Transverse colon (tissue), 4 donors: ENCODE results near the gene AAMP. TPM values are rescaled to one million over a fixed set of nuclear protein-coding genes. Genes with fewer than 3 reads are reported as not detected.

Experiments
- DNase-seq: peaks from one replicate; pipeline ENCODE4 v3.0.0-alpha.2; 2019
- H3K27ac ChIP-seq, 4 donors: fragments of 200-600 bp; sonication (generic); 2 replicates each; pipeline ENCODE4 v1.5.1; 2016 to 2018; ENCODE audit warnings: inconsistent platforms in 4 of 4
- H3K27me3 ChIP-seq: fragments of 200-600 bp; sonication (generic); 2 replicates; pipeline ENCODE4 v1.5.1; 2017; ENCODE audit warnings: inconsistent platforms
- H3K36me3 ChIP-seq, 4 donors: fragments of 200-600 bp; sonication (generic); 2 replicates each; pipeline ENCODE4 v1.5.1; 2017 to 2019; ENCODE audit warnings: inconsistent platforms in 4 of 4
- H3K4me1 ChIP-seq, 4 donors: fragments of 200-600 bp; sonication (generic); 2 replicates each; pipeline ENCODE4 v1.5.1; 2017 to 2020; ENCODE audit warnings: inconsistent platforms in 4 of 4
- H3K4me3 ChIP-seq, 4 donors: fragments of 200-600 bp; sonication (generic); 1 replicate in 1 of 4; 2 replicates in 3 of 4; pipeline versions ENCODE4 v1.5.1 to v1.6.1; 2017 to 2019; ENCODE audit warnings: inconsistent platforms in 4 of 4
- H3K9me3 ChIP-seq, 2 donors: fragments of 200-600 bp; sonication (generic); 2 replicates each; pipeline ENCODE4 v1.5.1; 2017 to 2019; ENCODE audit warnings: inconsistent platforms in 2 of 2
- EP300 ChIP-seq: sonication (generic); formaldehyde crosslinking; IDR thresholded peaks from one replicate; pipeline ENCODE4 v1.6.1; 2017; ENCODE audit warnings: antibody characterized with exemption, low read depth
- POLR2A ChIP-seq: fragments of 450-650 bp; IDR thresholded peaks from one replicate; pipeline ENCODE4 v1.6.1; 2016; ENCODE audit warnings: antibody characterized with exemption, mild to moderate bottlenecking, moderate library complexity
- POLR2AphosphoS5 ChIP-seq, 3 donors: sonication (generic); formaldehyde crosslinking; IDR thresholded peaks; one replicate each; pipeline ENCODE4 v1.6.1; 2016; ENCODE audit warnings: antibody characterized with exemption in 3 of 3
- WGBS, 2 donors: methylation state at CpG; one replicate each; pipeline ENCODE4 v1.1.5; 2018; ENCODE audit warnings: low coverage in 1 of 2; 5-methylcytosine and 5-hydroxymethylcytosine counted together
- in situ Hi-C, 4 donors: fragments of 200-750 bp; cut with MboI; loops; one replicate each; pipeline versions ENCODE4 v1.15.0 to v1.15.1; 2017; ENCODE audit warnings: low sequenced_read_pairs in 3 of 4, low pct_ligation_motif_present in 1 of 4, low pct_unique_long_range_greater_than_20kb in 1 of 4
- intact Hi-C: fragments of 100-400 bp; cut with DNase I; formaldehyde crosslinking; loops from one replicate; pipeline ENCODE4 v1.15.1; 2023; ENCODE audit warnings: low total_unique reads
- total RNA-seq, 4 donors: library from RNA; depleted of rRNA; stranded (reverse); fragments of >200 nt; gene quantifications; one replicate each; pipeline ENCODE4 v1.1.0, GENCODE V29; 2016
- TF ChIP-seq, protein P1 (sequence below), 5 experiments: fragments of 200-600 bp in 3 of 5; fragments of 450-650 bp in 2 of 5; sonication (generic) in 3 of 5; IDR thresholded peaks; 1 replicate in 2 of 5; 2 replicates in 3 of 5; pipeline ENCODE4 v1.5.1; 2016 to 2017; ENCODE audit warnings: antibody characterized with exemption in 5 of 5, inconsistent platforms in 3 of 5, mild to moderate bottlenecking in 2 of 5, moderate library complexity in 1 of 5

Gene AAMP
- total RNA-seq, 4 donors from 2014 or later: 96.9 to 466 (median 174) TPM

DNA sequence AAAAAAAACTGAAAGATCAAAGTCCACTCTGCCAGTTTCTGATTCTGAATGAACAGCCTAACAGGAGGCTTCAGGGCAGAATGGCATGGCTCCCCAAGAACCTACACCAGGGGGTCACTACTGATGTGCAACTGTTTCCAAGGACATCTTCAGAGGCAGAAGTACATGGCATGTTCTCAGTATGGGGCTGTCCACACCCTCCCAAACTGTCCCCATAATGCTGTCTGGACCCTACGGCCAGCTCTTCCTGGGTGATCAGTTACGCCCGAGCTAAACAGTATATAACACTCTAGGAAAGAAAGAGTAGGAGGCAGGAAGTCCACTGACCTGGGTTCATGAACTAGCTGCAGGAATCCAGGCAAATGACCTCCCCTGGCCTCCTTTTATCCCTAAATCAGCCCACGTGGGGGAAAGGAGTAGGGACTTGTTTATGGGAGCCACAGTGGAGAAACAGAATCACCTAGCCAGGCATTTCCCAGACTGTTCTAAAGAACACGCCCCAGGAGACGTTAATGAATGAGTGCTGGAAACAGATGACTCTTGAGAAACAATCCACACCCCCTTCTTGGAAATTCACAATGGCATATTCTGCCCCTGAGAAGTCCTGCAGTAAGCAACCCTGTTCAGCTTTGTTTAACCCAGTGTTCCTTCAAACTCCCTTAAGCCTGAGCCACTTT, 19.8 kb upstream of the AAMP start:
- TF ChIP-seq POLR2AphosphoS5 (IDR thresholded peaks at IDR 0.05): peak; percentile 50 to 61 (median 58)
- TF ChIP-seq POLR2A: peak; percentile 39
- TF ChIP-seq EP300: peak; percentile 71
- TF ChIP-seq, protein P1, sequence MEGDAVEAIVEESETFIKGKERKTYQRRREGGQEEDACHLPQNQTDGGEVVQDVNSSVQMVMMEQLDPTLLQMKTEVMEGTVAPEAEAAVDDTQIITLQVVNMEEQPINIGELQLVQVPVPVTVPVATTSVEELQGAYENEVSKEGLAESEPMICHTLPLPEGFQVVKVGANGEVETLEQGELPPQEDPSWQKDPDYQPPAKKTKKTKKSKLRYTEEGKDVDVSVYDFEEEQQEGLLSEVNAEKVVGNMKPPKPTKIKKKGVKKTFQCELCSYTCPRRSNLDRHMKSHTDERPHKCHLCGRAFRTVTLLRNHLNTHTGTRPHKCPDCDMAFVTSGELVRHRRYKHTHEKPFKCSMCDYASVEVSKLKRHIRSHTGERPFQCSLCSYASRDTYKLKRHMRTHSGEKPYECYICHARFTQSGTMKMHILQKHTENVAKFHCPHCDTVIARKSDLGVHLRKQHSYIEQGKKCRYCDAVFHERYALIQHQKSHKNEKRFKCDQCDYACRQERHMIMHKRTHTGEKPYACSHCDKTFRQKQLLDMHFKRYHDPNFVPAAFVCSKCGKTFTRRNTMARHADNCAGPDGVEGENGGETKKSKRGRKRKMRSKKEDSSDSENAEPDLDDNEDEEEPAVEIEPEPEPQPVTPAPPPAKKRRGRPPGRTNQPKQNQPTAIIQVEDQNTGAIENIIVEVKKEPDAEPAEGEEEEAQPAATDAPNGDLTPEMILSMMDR (IDR thresholded peaks at IDR 0.05): peak in 1 of 5 experiments; percentile 26
- Histone ChIP-seq H3K27me3 (no peaks in the 10 kb centered on the region), H3K4me3 (peak overlapping the region in 2 of 4 donors; percentile 81 to 88), H3K4me1 (peaks cover 59 to 89% (median 87%) of the 10 kb centered on the region in 4 donors), H3K27ac (peak overlapping the region; percentile 96 to 98 (median 98)), H3K9me3 (no peaks in the 10 kb centered on the region), H3K36me3 (no peaks in the 10 kb centered on the region)
- in situ Hi-C loops: loop anchor here in 3 of 4 donors (10.0 to 25.0 kb wide), 2 partner anchors 98 to 105 kb away; partner anchors contain the start of genes CTDSP1 (in 3 of the 3) and SLC11A1 (in 2 of the 3)
- intact Hi-C loops: no loop called here
- WGBS, 2 donors: 0 to 21% methylated on average over 3 to 6 of the region's 6 CpGs
- no peak for DNase-seq

DNA sequence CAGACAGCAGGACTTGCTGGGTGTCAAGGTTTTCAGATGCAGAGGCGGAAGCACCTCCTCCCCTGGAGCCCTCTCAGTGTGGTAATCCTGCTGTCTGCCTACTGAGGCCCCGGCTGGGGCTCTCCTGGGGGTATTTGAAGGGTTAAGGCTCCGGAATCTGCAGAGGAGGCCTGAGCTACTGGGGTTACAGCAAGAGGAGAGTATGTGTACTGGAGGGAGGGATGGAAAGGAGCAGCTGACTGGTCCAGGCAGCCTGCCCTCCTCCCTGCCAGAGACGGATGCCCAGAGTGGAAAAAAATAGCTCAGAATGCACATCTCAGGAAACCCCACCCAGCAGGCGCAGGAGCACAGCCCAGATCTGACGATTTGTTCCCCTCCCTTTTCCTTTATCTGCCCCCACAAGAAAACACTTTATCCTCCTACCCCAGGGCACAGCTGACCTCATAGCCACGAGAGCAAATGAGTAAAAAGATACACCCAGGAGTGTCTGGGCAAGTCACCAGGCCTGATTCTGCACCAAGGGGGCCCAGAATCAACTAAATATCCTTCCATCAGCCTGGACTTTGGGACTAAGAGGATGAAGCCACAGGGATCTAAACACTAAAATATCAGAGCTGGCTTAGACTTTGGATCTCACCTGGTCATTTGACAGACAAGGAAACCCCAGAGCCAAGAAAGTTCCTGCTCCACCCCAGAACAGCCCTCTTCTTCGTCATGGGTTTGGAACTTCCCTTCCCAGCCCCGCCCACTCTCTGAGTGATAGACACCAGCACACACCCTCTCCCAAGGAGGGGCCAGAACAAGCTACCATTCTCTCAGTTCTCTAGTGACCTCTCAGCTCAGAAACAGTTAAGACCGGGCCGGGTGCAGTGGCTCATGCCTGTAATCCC, 16.9 kb upstream of the AAMP start:
- Histone ChIP-seq H3K4me3 (peak overlapping the region; percentile 8 to 39 (median 22)), H3K4me1 (peaks cover 77 to 98% (median 95%) of the 10 kb centered on the region in 4 donors)
- peak; percentile 96 for DNase-seq

DNA sequence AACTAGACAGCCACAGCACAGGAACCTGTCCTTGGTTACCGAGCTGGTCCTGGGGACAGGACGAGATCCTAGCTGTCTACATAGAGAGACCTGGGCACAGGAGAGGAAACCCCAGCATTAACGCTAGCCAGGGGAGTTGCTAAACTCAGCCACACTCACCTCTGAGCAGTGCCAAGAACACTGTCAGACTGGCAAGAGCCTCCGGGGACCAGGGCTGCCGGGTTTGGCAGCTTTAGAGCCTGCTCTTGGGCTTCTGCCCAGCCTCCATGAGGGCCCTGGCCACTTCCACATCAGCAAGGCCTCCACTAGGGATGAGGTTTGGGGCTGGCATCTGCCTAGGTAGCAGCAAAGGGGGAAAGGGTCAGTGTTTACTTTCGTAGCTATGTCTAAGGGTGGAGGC, 15.7 kb upstream of the AAMP start:
- TF ChIP-seq POLR2AphosphoS5 (IDR thresholded peaks at IDR 0.05) (peak in 1 of 3 donors; percentile 6), POLR2A (no peak)
- H3K4me3 ChIP-seq: peak overlapping the region in 2 of 4 donors; percentile 29 to 39
- no peaks in the 10 kb centered on the region for H3K9me3 ChIP-seq
- peak overlapping the region; percentile 96 to 98 (median 98) for H3K27ac ChIP-seq
- intact Hi-C loops: no loop called here
- in situ Hi-C loops: loop anchor here in 2 of 4 donors (25.0 kb wide), 1 partner anchor 102 kb away; the partner anchor contains the start of genes CTDSP1 (in 2 of the 2) and SLC11A1 (in 2 of the 2)
- H3K36me3 ChIP-seq: peaks cover 0 to 11% (median 5%) of the 10 kb centered on the region in 4 donors
- no peaks in the 10 kb centered on the region for H3K27me3 ChIP-seq
- no peak for DNase-seq
- peaks cover 73 to 95% (median 92%) of the 10 kb centered on the region in 4 donors for H3K4me1 ChIP-seq
- 41 to 43% methylated on average over 1 to 6 of the region's 6 CpGs for WGBS, 2 donors

More for the DNA sequence above, 16.9 kb upstream of the AAMP start:
- in situ Hi-C loops: loop anchor here in 2 of 4 donors (25.0 kb wide), 1 partner anchor 100 kb away; the partner anchor contains the start of genes CTDSP1 (in 2 of the 2) and SLC11A1 (in 2 of the 2)
- Histone ChIP-seq H3K9me3 (no peaks in the 10 kb centered on the region), H3K36me3 (peaks cover 0 to under 1% (median 0%) of the 10 kb centered on the region in 4 donors), H3K27me3 (no peaks in the 10 kb centered on the region), H3K27ac (peak overlapping the region; percentile 96 to 98 (median 98))
- TF ChIP-seq, protein P1 (IDR thresholded peaks at IDR 0.05): no peak
- TF ChIP-seq EP300 (peak; percentile 56), POLR2AphosphoS5 (IDR thresholded peaks at IDR 0.05) (peak; percentile 88 to 94 (median 88)), POLR2A (peak; percentile 87)
- intact Hi-C loops: no loop called here
- WGBS, 2 donors: 0 to 11% methylated on average over 1 to 11 of the region's 11 CpGs

DNA sequence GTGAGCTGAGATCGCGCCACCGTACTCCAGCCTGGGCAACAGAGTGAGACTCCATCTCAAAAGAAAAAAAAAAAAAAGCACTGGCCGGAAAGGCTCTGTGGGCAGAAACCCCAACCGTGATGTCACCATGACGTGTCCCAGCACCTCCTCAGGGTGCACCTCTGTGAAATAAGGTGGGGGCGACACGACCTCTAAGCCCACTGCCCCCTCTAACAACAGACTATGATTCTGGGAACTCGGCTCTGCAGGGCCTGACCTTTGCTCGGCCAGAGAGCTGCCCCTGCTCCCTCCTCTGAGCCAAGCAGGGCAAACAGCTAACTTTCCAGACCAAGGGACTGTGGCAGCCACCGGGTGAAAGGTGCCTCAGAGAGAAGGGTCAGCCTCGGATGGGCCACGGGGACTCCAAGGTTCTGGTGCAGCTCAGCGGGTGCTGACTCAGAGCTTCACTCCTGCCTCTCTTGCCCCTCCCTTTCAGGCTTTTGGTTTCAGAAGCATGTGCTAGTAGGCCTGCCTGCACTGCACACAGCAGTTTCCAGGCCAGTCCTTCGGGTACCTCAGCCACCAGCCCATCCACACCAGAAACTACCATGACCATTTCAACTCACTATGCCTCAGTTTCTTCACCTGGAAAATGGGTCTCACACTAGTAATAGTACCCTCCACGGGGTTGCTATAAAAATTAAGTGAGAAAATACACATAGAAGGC, 14.3 kb upstream of the AAMP start:
- in situ Hi-C loops (loop anchor here in 2 of 4 donors (25.0 kb wide), 1 partner anchor 103 kb away; the partner anchor contains the start of genes CTDSP1 (in 2 of the 2) and SLC11A1 (in 2 of the 2)), intact Hi-C loops (no loop called here)
- H3K4me1 ChIP-seq: peaks cover 61 to 82% (median 78%) of the 10 kb centered on the region in 4 donors
- H3K27me3 ChIP-seq: no peaks in the 10 kb centered on the region
- 50 to 75% methylated on average over 4 to 16 of the region's 16 CpGs for WGBS, 2 donors
- TF ChIP-seq POLR2AphosphoS5 (IDR thresholded peaks at IDR 0.05): peak in 2 of 3 donors; percentile 35 to 42
- TF ChIP-seq POLR2A: no peak
- no peak overlapping the region for H3K4me3 ChIP-seq
- DNase-seq: peak; percentile 75
- H3K9me3 ChIP-seq: no peaks in the 10 kb centered on the region
- H3K36me3 ChIP-seq: peaks cover 0 to 23% (median 11%) of the 10 kb centered on the region in 4 donors
- H3K27ac ChIP-seq: peak overlapping the region; percentile 96 to 98 (median 98)
